HG03097 (cell line): Measurements from ENCODE around the gene FARP1.
"Not testable (repeated sequence)": the region's sequence is repeated elsewhere in the genome, so short reads cannot be mapped to it uniquely, and the experiment has no call there.

Experiments
- ATAC-seq: cut with Tn5 transposase; IDR thresholded peaks from one replicate; pipeline ENCODE4 v1.9.1; 2021; ENCODE audit not compliant: unreplicated experiment, low FRiP score

Gene FARP1

DNA sequence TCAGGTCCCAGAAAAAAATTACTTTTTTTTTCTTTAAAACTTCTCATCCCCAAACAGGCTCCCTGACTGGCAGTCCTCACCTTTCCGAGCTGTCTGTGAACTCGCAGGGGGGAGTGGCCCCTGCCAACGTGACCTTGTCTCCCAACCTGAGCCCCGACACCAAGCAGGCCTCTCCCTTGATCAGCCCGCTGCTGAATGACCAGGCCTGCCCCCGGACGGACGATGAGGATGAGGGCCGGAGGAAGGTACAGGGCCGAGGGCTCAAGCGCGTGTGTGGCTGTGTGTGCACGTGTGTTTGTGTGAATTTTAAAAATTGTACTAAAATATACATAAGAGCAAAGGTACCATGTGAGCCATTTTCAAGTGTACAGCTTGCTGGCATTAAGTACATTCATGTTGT lies 266.4 kb downstream of the FARP1 start:
- no peak for ATAC-seq

DNA sequence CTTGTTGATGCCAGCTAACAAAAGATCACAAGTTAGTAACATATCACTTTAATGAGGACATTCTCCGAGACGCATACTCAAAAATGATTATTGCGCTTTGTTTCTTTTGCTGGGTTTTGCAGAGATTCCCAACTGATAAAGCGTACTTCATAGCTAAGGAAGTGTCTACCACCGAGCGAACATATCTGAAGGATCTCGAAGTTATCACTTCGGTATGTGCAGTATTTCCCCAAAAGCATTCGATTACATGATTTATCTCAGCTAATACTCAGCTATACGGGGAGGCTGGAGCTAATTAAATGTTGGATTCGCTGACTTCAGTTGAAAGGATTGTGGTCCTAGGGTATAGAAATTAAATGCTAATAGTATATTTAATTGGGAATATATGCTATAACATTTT lies 267.7 kb downstream of the FARP1 start:
- ATAC-seq = no peak

DNA sequence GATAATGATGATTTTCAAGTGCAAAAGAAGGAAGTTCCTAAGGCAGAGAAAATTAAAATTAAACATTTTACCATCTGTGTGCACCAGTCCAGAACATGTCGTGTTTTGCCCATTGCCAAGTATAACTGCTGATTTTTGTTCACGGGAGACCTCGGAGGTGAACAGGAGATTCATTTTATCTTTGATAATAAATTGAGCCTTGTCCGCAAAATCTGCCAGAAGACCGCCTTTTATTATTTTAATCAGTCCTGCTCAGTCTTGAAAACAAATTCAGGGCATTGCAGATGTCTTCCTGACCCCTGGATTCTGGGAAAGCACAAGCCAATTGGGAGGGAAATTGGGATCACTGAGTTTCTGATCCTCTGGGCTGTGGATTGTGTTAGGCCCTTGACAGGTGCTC lies 268.1 kb downstream of the FARP1 start:
- ATAC-seq = no peak

DNA sequence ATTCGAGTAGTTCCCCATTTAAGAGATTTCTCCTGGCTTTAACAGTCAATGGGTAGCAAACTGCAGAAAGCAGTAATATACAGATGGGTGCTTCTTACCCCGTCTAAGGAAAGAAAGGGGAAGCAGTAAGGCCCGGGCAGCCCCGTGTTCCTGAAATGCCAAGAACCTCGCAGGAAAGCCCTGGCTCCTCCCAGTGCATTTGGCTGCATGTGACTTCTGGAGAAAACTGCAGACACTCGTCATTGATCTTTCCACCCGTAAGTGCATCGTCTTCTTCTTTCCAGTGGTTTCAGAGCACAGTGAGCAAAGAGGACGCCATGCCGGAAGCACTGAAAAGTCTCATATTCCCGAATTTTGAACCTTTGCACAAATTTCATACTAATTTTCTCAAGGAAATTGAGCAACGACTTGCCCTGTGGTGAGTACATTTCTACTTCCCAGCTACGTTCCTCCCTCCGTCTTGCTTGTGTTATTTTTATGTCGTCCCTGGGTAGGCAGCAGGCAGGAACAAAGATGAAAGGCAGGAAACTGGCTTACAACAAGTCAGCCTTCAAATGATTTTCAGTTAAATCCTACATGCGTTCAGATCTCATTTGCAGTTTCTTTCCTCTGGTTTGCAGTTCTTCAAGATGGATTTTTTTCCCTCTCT lies 268.8 kb downstream of the FARP1 start:
- no peak for ATAC-seq

DNA sequence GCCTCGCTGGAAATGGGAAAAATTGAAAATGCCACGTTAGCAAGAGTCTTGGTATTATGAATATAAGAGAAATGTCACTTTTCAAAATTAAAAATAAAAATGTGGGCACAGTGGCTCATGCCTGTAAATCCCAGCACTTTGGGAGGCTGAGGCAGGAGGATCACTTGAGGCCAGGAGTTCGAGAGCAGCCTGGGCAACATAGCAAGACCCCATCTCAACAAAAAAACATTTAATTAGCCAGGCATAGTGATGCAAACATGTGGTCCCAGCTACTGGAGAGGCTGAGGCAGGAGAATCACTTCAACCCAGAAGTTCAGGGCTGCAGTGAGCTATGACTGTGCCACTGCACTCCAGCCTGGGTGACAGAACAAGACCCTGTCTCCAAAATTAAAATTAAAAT lies 270.4 kb downstream of the FARP1 start:
- ATAC-seq = not testable (repeated sequence)

DNA sequence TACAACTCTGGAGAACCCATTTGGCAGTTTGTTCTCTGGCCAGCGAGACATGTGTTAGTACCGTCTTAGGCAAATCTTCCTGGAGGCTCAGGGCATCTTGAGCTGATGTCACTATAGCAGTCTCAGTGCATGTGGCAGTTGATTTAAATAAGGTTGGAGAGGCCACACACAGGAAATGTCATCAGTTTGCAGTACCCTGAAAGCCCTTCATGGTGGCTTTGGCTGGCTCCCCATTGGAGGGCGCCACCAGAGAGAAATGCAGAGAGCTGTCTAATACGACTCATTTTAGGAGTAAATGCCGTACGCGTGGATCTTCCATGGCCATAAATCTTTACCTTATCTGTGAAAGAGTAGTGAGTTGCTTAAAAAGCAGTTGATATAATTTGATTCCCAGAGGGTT lies 270.9 kb downstream of the FARP1 start:
- ATAC-seq = no peak

DNA sequence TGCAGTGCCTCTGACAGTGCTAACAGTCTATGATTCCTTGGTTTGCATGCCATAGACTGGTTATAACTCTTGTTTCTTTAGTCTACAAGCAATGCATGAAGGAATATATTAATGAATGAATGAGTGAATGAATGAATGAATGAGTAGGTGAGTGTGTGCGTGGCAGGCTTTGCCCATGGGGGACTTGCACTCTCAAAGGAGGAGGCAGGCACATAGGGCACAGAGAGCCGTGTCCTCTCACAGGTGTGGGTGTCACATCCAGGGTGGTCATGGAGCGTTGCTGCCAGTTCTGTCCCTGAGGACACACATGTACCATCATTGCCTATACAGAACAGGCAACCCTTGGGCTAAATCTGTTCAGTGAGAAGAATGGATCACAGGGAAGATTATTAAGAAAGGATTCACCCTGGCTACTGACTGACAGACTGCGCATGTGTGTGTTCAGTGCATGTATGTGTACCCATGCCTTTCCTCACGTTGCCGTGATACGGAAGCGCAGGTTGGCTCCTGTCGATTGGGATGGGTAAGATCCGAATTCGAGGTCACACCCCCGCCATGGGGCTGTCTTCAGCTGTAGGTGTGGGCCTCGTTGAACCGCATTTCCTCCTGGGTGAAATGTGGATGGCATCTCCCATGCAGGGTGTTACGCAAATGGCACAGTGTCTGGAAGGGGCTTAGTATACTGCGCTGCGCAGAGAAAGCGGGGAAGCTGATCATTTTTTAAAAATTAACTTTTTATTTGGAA lies 272.6 kb downstream of the FARP1 start:
- no peak for ATAC-seq

DNA sequence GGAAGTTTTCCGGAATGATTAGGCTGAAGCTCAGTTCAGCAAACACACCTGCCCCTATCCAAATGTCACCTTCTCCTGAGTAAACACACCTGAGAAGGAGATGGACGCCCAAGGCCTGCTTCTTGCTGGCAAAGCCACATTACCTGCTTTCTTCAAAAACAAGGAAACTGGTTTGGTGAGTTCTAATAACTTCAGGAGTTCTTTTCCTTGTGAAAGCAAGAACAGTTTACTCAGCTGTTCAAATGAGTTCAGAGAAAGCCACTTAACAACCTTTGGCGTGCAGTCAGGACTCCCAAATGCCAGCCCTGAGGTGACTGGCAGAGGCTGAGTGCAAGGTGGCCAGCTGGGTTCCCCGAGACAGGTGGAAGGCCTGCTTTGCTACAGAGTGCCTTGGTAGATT lies 273.5 kb downstream of the FARP1 start:
- ATAC-seq = no peak

DNA sequence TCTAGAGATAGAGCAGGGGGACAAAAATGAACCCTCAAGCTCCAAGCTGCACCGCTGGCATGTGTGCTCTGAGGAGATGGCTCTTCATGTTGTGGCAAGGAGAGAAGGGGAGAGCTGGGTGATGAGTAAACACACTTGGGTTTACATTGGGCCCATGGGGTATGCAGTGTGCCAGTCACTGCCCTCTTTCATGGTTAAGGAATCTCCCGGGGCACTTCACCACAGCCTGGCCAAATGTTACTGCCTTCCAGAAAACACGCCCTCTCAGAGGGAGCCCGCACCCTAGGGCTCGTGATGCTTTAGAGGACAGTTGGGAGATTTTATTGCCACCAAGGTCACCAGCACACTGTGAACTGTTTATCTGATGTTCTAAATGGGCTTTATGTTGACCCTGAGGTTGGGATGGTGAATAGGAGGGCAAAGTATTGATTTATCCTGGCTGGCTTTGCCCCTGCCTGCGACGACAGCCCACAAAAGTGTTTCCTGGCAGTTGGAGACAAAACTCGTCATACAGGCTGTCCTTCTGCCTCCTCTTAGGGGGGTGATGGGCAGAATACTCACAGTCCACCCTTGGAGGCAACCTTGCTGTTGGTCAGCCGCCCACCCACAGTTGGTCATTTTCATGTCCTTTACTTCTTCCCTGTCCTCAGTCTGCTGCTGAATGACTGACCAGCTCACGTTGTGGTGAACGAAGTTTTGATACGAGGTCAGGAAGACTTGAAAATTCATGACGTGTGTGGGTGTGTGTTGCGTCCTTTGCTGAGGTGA lies 277.1 kb downstream of the FARP1 start:
- no peak for ATAC-seq

DNA sequence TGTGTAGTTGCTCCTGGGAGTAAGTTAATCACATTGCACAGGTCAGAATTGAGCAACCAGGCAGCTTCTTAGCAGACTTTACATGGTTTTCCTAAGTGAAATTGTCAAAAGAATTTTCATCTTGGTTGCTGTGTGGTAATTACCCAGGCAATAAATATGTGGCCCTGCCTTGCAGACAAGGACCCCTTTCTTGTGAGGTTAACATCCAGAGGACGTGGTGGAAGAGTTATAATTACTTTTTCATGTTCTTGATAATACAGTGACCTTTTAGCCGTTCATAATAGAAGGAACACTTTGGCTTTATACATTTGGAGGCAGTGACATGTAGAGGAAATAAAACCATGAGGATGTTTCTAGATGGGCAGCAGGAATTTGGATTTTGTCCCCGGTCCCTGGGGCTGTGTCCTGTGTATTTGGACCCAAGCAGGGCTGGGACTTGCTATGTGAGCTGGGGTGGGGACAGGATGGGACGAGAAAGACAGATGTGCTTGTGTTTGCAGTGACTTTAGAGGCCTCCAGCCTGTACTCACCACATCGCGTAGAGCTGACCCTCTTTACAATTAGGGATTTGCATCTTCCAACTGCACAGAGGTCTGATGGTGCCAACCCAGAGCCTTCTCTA lies 277.8 kb downstream of the FARP1 start:
- no peak for ATAC-seq

DNA sequence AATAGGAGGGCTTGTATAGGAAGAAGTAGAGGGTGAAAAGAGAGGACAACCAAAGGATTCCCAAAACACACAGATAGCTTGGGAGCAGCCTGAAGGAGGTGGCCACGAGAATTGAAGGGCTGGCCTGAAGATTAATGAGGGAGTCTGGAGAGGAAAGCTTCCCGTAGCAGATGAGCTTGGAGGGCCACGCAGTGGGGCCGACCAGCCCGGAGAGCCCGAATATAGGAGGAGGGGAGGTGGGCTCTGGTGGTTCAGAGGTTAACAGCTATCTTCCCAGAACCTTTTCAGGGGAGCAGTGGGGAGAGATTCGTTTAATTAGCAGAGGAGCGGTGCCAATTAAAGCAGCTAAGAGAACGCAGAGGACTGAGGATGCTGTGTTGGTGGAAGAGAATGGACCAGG lies 279.2 kb downstream of the FARP1 start:
- ATAC-seq = no peak

DNA sequence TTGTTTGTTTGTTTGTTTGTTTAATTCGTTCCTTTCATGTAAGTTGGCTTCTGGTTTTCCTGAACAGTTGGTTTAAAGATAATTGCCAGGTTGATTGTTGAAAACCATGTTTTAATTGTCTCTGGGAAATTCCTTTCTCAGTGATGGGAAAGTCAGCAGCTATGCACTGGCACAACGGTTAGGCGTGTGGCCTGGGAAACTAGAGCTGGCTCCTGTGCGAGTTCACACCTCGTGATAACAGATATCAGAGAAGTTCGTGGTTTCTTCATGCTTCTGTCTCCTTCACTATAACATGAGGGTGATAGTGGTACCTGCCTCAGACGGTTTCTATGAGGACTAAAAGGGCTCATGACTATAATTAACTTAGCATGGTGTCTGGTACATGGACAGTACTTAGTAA lies 280.5 kb downstream of the FARP1 start:
- no peak for ATAC-seq

DNA sequence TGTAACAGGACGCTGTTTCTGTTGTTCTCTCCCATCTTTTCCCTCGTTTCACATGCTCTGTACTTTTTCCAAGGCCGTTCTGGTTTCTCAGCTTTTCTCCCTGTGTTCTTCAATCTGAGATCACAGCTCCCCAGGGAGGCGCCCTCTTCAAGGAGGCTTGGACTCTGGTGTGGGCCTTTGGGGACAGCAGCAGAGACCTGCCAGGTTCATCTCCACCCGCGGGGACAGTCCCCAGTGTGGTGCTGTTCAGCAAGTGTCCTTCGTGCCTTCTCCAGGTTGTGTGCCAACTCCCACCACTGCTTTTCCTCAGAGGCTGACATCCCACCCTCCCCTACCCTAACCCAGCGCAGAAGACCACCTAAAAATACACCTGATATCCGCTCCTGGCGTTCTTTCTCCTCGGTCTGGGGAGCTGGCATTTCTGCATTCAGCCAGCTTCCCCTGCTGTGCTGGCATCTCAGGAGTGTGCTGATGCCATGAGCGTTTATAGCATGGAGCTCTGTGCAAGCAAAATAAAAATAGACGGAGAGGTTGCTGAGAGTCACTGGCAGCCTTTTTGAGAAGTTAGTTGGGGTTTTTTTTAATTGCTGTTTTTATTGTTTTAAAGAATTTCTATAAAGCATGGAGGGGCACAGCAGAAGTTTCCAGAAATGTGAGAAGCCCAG lies 284.6 kb downstream of the FARP1 start:
- no peak for ATAC-seq

DNA sequence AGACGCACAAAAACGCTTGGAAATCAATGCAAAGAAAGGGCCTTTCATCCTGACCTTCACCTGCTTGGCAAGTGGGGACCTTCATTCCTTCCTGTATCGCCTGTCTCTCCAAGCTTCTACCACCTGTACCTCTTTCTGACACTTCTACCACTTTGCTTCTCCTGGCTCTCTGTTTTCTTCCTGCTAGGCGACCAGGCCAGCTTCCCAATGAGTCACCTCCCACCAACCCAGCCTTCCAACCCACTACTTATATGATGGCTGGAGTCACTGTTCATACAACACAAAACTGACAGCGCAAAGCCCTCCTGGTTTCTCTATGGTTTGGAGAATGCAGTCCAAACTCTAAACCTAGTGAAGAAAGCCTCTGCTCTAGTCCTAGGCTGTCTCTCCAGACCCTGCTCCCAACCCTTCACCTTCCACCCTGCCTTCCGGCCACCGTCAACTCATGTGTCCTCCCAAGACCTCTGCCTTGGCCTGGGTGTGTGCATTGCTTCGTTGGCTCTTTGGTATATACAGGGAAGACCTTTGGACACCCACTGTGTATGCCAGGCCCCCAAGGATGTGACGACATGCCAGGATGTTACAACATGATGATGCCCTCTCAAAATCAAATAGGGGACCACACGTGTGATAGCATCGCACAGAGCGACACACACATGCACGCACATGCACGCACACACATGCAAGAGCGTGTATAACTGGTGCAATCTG lies 285.5 kb downstream of the FARP1 start:
- no peak for ATAC-seq

DNA sequence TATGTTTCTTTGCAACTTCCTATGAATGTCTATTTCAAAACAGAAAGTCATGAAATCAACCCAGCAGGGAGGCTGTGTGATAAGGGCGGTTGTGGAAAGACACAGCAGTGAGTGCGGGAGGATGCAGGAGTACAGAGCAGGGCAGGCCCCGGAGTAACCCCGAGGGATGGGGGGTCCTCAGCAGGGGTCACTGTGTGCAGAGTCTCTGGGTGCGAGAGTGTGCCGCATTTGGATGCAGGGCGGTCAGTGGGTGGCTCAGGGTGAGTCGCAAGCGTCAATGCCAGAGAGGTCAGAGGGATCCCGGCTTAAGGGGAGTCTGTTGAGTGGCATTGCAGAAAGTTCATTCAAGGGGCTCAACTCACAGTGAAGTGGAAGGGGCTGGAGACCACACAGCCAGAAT lies 286.2 kb downstream of the FARP1 start:
- ATAC-seq = no peak

DNA sequence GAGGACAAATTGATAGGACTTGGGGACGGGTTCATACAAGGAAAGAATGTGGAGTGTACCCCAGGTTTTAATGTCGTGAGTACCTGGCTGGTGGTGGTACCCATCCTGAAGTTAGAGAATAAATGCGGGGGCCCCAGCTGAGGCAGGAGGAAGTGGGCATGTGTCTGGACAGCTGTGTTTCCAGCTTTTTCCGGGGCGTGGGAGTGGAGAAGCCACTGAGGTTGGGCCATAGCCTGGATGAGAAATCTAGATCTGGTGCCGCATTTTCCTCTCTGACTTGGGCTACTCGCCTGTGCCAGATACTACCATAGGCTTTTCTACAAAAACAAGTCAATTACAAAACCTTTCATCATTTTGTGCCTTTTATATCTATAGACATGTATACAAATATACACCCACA lies 286.6 kb downstream of the FARP1 start:
- no peak for ATAC-seq

DNA sequence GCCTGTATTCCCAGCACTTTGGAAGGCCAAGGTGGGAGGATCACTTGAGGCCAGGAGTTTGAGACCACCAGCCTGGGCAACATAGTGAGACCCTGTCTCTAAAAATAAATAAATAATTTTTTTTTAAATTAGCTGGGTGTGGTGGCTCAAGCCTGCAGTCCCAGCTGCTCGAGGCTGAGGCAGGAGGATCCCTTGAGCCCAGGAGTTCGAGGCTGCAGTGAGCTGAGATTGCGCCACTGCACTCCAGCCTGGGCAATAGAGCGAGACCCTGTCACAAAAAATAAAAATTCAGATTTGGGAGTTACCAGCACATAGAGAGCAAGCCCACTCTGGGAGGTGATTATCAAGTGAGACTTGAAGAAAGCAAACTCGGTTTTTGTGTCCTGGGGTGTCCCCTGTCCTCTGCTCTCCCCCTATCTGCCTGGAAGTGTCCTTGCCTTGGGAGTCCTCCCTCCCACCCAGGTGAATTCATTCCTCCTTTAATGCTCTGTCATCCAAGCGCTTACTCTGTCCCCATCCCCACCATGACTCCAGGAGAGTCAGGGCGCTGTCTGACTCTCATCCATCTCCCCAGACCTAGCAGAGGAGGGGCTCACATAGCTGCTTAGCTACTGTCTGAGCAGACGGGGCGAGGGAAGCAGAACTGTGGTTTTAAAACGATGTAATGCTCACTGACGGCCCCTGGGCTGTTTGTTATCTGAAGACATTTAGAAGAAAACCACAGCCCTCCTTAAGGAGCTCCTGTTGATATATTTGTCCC lies 287.3 kb downstream of the FARP1 start:
- no peak for ATAC-seq

DNA sequence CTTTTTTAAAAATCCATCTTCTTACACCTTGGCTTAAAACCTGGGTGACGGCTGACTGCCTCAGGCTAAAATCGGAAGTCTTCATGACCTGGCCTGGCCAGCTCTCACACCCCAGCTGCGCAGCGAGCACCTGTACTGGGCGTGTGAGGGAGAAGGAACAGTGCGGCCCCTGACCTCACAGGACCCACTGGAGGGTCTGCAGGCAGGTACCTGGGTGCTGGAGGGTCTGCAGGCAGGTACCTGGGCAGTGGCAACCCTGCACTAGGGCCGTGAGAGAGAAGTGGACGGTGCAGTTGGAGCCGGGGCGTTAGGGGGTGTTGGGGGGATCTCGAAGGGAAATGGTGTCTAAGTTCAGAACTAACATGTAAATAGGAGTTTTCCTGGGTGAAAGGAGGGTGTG lies 289.7 kb downstream of the FARP1 start:
- ATAC-seq = no peak

DNA sequence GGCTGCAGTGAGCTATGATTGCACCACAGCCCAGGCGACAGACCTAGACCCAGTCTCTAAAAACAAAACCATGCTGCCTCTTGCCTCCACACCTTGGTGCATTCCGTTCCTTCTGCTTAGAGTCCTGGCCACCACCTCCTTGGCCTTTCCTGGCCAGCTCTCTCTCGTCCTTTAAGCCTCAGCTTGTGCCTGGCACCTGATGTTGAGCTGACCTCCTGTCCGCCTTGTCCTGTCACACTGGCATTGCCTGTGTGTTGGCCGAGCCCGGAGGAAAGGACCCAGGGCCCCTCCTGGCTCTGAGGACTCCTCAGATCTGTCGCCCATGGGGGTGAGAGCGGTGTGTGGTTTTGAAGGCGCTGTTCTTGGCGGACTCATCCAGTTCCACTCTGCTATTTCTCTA lies 290.8 kb downstream of the FARP1 start:
- ATAC-seq = no peak
